ENCODE results near the gene UAP1L1.

DNA sequence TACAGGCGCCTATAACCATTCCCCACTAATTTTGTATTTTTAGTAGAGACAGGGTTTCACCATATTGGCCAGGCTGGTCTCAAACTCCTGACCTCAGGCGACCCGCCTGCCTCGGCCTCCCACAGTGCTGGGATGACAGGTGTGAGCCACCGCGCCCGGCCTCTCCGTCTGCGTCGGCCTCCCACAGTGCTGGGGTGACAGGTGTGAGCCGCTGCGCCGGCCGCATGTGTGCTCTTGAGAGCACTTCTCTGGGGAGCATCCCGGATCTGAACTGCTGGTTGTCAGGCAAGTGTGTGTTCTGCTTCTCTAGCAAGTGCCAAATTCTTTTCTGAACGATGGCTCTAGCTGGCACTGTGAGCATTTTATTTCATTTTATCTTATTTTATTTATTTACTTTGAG lies 19.8 kb upstream of the UAP1L1 start:
- no peak for TF ChIP-seq RAD21 (conservative IDR thresholded peaks at IDR 0.05 in 1 of 2, IDR thresholded peaks at IDR 0.05 in 1 of 2)
- TF ChIP-seq, protein P1, sequence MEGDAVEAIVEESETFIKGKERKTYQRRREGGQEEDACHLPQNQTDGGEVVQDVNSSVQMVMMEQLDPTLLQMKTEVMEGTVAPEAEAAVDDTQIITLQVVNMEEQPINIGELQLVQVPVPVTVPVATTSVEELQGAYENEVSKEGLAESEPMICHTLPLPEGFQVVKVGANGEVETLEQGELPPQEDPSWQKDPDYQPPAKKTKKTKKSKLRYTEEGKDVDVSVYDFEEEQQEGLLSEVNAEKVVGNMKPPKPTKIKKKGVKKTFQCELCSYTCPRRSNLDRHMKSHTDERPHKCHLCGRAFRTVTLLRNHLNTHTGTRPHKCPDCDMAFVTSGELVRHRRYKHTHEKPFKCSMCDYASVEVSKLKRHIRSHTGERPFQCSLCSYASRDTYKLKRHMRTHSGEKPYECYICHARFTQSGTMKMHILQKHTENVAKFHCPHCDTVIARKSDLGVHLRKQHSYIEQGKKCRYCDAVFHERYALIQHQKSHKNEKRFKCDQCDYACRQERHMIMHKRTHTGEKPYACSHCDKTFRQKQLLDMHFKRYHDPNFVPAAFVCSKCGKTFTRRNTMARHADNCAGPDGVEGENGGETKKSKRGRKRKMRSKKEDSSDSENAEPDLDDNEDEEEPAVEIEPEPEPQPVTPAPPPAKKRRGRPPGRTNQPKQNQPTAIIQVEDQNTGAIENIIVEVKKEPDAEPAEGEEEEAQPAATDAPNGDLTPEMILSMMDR (IDR thresholded peaks at IDR 0.05), result no peak
- no peak for TF ChIP-seq FOSB (CRISPR knock-in tag; IDR thresholded peaks at IDR 0.05)

Data from A549 (cell line).